SK-N-SH (cell line): ENCODE results near the gene ETS1. TPM values are rescaled to one million over a fixed set of nuclear protein-coding genes. Genes with fewer than 3 reads are reported as not detected.

Experiments used
- CTCF ChIA-PET: fragments of 300-600, 350-600 bp; formaldehyde crosslinking; extraction: SDS; loops from one replicate; lab custom pipeline; 2021; lab: Yijun Ruan, JAX
- POLR2A ChIA-PET: fragments of 350-600 bp; sonication (Branson Sonifier 250); formaldehyde crosslinking; extraction: SDS; loops from one replicate; lab custom pipeline; 2020; ENCODE audit warnings: antibody characterized with exemption, inconsistent platforms; lab: Yijun Ruan, JAX
- DNase-seq: peaks from one replicate; pipeline ENCODE4 v3.0.0; 2012
- H2AFZ ChIP-seq: fragments of 200-600 bp; sonication (generic); 2 replicates; pipeline ENCODE4 v1.8.1; 2016; ENCODE audit warnings: antibody characterized with exemption, mild to moderate bottlenecking, low read depth
- H3F3A ChIP-seq: fragments of 200-600 bp; sonication (generic); replicated peaks from 2 replicates; pipeline ENCODE3; 2016; ENCODE audit warnings: antibody characterized with exemption, mild to moderate bottlenecking; ENCODE audit not compliant: insufficient read depth
- H3K27ac ChIP-seq, 2 experiments: fragments of 200-500 bp in 1 of 2; fragments of 200-600 bp in 1 of 2; sonication (Bioruptor generic) in 1 of 2; sonication (generic), shearing (Covaris generic) in 1 of 2; 2 replicates each; pipeline versions ENCODE4 v1.5.1 to v1.6.1; 2014 to 2016; ENCODE audit warnings: low read depth in 2 of 2, inconsistent platforms in 1 of 2, low read length in 1 of 2, mild to moderate bottlenecking in 1 of 2, mixed read lengths in 1 of 2
- H3K27me3 ChIP-seq: fragments of 200-600 bp; sonication (generic), shearing (Covaris generic); 2 replicates; pipeline ENCODE4 v1.6.1; 2016; ENCODE audit warnings: mixed run types; ENCODE audit not compliant: insufficient read depth
- H3K36me3 ChIP-seq, 2 experiments: fragments of 200-500 bp in 1 of 2; fragments of 200-600 bp in 1 of 2; sonication (Bioruptor generic) in 1 of 2; sonication (generic) in 1 of 2; replicated peaks in 1 of 2; 2 replicates each; pipeline versions ENCODE3 to v1.5.1; 2014 to 2016; ENCODE audit warnings: low read length in 1 of 2, mild to moderate bottlenecking in 1 of 2; ENCODE audit not compliant: insufficient read depth in 2 of 2, control insufficient read depth in 1 of 2
- H3K4me1 ChIP-seq, 2 experiments: fragments of 200-500 bp in 1 of 2; fragments of 200-600 bp in 1 of 2; sonication (Bioruptor generic) in 1 of 2; sonication (generic), shearing (Covaris generic) in 1 of 2; 2 replicates each; pipeline versions ENCODE4 v1.5.1 to v1.6.1; 2014 to 2016; ENCODE audit warnings: low read depth in 1 of 2, low read length in 1 of 2, mixed run types in 1 of 2; ENCODE audit not compliant: insufficient read depth in 2 of 2, control insufficient read depth in 1 of 2
- H3K4me2 ChIP-seq: fragments of 200-600 bp; sonication (generic), shearing (Covaris generic); 2 replicates; pipeline ENCODE4 v1.6.1; 2017; ENCODE audit warnings: mixed run types
- H3K4me3 ChIP-seq, 2 experiments: fragments of 200-500 bp in 1 of 2; fragments of 200-600 bp in 1 of 2; sonication (Bioruptor generic) in 1 of 2; sonication (generic), shearing (Covaris generic) in 1 of 2; 2 replicates each; pipeline versions ENCODE4 v1.5.1 to v1.8.1; 2014 to 2016; ENCODE audit warnings: low read depth in 2 of 2, inconsistent platforms in 1 of 2, low read length in 1 of 2, mild to moderate bottlenecking in 1 of 2, mixed read lengths in 1 of 2, moderate library complexity in 1 of 2
- H3K79me2 ChIP-seq: fragments of 200-600 bp; sonication (generic); 2 replicates; pipeline ENCODE4 v1.8.1; 2017; ENCODE audit warnings: mild to moderate bottlenecking; ENCODE audit not compliant: insufficient read depth
- H3K9ac ChIP-seq: fragments of 200-600 bp; sonication (generic); 2 replicates; pipeline ENCODE4 v1.6.1; 2017; ENCODE audit warnings: mixed run types
- H3K9me2 ChIP-seq: fragments of 200-600 bp; sonication (generic); 2 replicates; pipeline ENCODE4 v1.6.1; 2017; ENCODE audit warnings: mixed run types
- H3K9me3 ChIP-seq: fragments of 200-600 bp; sonication (generic); 2 replicates; pipeline ENCODE4 v1.6.1; 2017; ENCODE audit warnings: mixed run types, mild to moderate bottlenecking, moderate library complexity
- H4K20me1 ChIP-seq: fragments of 200-600 bp; sonication (generic); 2 replicates; pipeline ENCODE4 v1.6.1; 2017; ENCODE audit warnings: mild to moderate bottlenecking, mixed run types; ENCODE audit not compliant: insufficient read depth
- EP300 ChIP-seq, 2 experiments: IDR thresholded peaks; 2 replicates each; pipeline versions ENCODE4 v1.4.0 to v1.6.1; 2012; ENCODE audit warnings: borderline replicate concordance in 1 of 2, low read depth in 1 of 2, low read length in 1 of 2
- EZH2phosphoT487 ChIP-seq: fragments of 200-600 bp; sonication (generic); IDR thresholded peaks from 2 replicates; pipeline ENCODE4 v1.6.1; 2017; ENCODE audit warnings: low read depth, mixed run types, mild to moderate bottlenecking, antibody characterized with exemption, moderate library complexity, borderline replicate concordance
- FOSL2 ChIP-seq: IDR thresholded peaks from 2 replicates; pipeline ENCODE4 v1.4.0; 2012; ENCODE audit warnings: low read depth, mild to moderate bottlenecking, moderate library complexity, borderline replicate concordance
- FOXJ3 ChIP-seq: sonication (generic); formaldehyde crosslinking; IDR thresholded peaks from 2 replicates; pipeline ENCODE4 v1.5.1; 2020; ENCODE audit warnings: mild to moderate bottlenecking, missing genetic modification reagents
- GABPA ChIP-seq: IDR thresholded peaks from 2 replicates; pipeline ENCODE4 v1.4.0; 2012; ENCODE audit warnings: low read depth, mild to moderate bottlenecking
- GATA2 ChIP-seq: sonication (generic); formaldehyde crosslinking; IDR thresholded peaks from 2 replicates; pipeline ENCODE4 v1.5.0; 2020; ENCODE audit warnings: mild to moderate bottlenecking, missing genetic modification reagents
- JUND ChIP-seq: IDR thresholded peaks from 2 replicates; pipeline ENCODE4 v1.4.0; 2012
- MXI1 ChIP-seq: IDR thresholded peaks from 2 replicates; pipeline ENCODE4 v1.6.1; 2012; ENCODE audit warnings: mild to moderate bottlenecking, low read depth, low read length, improper control_type of control experiment
- NFIC ChIP-seq: IDR thresholded peaks from 2 replicates; pipeline ENCODE4 v1.4.0; 2012; ENCODE audit warnings: borderline replicate concordance
- NRF1 ChIP-seq: IDR thresholded peaks from 2 replicates; pipeline ENCODE4 v1.6.1; 2012; ENCODE audit warnings: low read depth, mild to moderate bottlenecking, low read length
- POLR2AphosphoS5 ChIP-seq: IDR thresholded peaks from 2 replicates; pipeline ENCODE4 v1.6.1; 2012; ENCODE audit warnings: low read depth, low read length
- TAF1 ChIP-seq: IDR thresholded peaks from 2 replicates; pipeline ENCODE4 v1.6.1; 2012; ENCODE audit warnings: low read depth, mild to moderate bottlenecking, low read length, moderate library complexity, borderline replicate concordance
- TEAD4 ChIP-seq: IDR thresholded peaks from 2 replicates; pipeline ENCODE4 v1.4.0; 2012; ENCODE audit warnings: mild to moderate bottlenecking, borderline replicate concordance; ENCODE audit not compliant: insufficient read depth
- USF1 ChIP-seq: IDR thresholded peaks from 2 replicates; pipeline ENCODE4 v1.4.0; 2012; ENCODE audit warnings: low read depth, borderline replicate concordance
- USF2 ChIP-seq: fragments of 150-350 bp; IDR thresholded peaks from 2 replicates; pipeline ENCODE4 v1.6.1; 2017; ENCODE audit warnings: antibody characterized with exemption, low read length, low read depth, borderline replicate concordance
- WGBS: methylation state at CpG from one replicate; pipeline ENCODE4 v1.1.6; 2017; ENCODE audit warnings: low lambda C conversion rate; 5-methylcytosine and 5-hydroxymethylcytosine counted together
- polyA plus RNA-seq, 3 experiments: library from polyadenylated mRNA; depleted of rRNA; stranded (reverse); fragments of >200 nt; gene quantifications; 2 replicates each; pipeline ENCODE4 v1.2.3, GENCODE V29; 2012
- TF ChIP-seq, protein P1 (sequence below): fragments of 200-600 bp; sonication (generic); IDR thresholded peaks from 2 replicates; pipeline ENCODE4 v1.6.1; 2017; ENCODE audit warnings: antibody characterized with exemption, mild to moderate bottlenecking, moderate library complexity
- TF ChIP-seq, protein P2 (sequence below): fragments of 150-350 bp; IDR thresholded peaks from 2 replicates; pipeline ENCODE4 v1.6.1; 2016; ENCODE audit warnings: mild to moderate bottlenecking, low read depth, low read length

The ETS1 gene
- polyA plus RNA-seq, 1 of the 3 experiments (the other 2 are of a cell fraction) = 14.5 TPM

- TF ChIP-seq USF2 (no peak), FOSL2 (no peak), TEAD4 (no peak)
- TF ChIP-seq, protein P1, sequence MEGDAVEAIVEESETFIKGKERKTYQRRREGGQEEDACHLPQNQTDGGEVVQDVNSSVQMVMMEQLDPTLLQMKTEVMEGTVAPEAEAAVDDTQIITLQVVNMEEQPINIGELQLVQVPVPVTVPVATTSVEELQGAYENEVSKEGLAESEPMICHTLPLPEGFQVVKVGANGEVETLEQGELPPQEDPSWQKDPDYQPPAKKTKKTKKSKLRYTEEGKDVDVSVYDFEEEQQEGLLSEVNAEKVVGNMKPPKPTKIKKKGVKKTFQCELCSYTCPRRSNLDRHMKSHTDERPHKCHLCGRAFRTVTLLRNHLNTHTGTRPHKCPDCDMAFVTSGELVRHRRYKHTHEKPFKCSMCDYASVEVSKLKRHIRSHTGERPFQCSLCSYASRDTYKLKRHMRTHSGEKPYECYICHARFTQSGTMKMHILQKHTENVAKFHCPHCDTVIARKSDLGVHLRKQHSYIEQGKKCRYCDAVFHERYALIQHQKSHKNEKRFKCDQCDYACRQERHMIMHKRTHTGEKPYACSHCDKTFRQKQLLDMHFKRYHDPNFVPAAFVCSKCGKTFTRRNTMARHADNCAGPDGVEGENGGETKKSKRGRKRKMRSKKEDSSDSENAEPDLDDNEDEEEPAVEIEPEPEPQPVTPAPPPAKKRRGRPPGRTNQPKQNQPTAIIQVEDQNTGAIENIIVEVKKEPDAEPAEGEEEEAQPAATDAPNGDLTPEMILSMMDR = no peak
These were observed 86.3 kb downstream of the ETS1 start (continued) for GRCh38 chr11:128501008-128501407.

- H3K4me1 ChIP-seq = peaks cover 47 to 75% of the 10 kb centered on the region in 2 experiments
- ChIA-PET CTCF (interaction anchor here (1.1 kb wide), 1 partner anchor 343 kb away, joined by 3 read pairs; no protein-coding TSS in a partner anchor), POLR2A (no interaction called here)
- no peaks in the 10 kb centered on the region for H3K9me3 ChIP-seq
- H3K27ac ChIP-seq = peak overlapping the region in 1 of 2 experiments; percentile 100; a peak in 3 of 4 replicates
- 0 out of 2 replicates have a peak overlapping the region, but pooled peaks have one; percentile 5 for H3K4me2 ChIP-seq
- no peak overlapping the region for H3K4me3 ChIP-seq
- H4K20me1 ChIP-seq = no peaks in the 10 kb centered on the region; the same call in 1 of the 2 replicates
- TF ChIP-seq EP300 (IDR thresholded peaks at IDR 0.05; ENCODE audit: borderline replicate concordance in 1 of 2, low read depth in 1 of 2, low read length in 1 of 2) (no peak), MXI1 (no peak), NRF1 (no peak), POLR2AphosphoS5 (no peak)
- no peak overlapping the region; the same call in 1 of the 2 replicates for H3K9ac ChIP-seq
- H2AFZ ChIP-seq = no peak overlapping the region
- H3K36me3 ChIP-seq = peaks cover 0 to 2% of the 10 kb centered on the region in 2 experiments
- peaks cover 60% of the 10 kb centered on the region for H3F3A ChIP-seq
- no peak for DNase-seq
- no peaks in the 10 kb centered on the region for H3K27me3 ChIP-seq
- H3K79me2 ChIP-seq = peaks cover 89% of the 10 kb centered on the region
- no peaks in the 10 kb centered on the region for H3K9me2 ChIP-seq
- 93% methylated on average over 5 of the region's 5 CpGs for WGBS
These were observed 86.9 kb downstream of the ETS1 start for GRCh38 chr11:128500493-128500892.

GRCh38 chr11:128499613-128500253 is 87.6 kb downstream of the ETS1 start:
- no peak for DNase-seq
- Histone ChIP-seq H2AFZ (no peak overlapping the region), H3K36me3 (no peaks in the 10 kb centered on the region), H3K27ac (peak overlapping the region in 1 of 2 experiments; percentile 100; a peak in 2 of 4 replicates), H3F3A (peaks cover 66% of the 10 kb centered on the region), H3K27me3 (no peaks in the 10 kb centered on the region), H3K4me3 (no peak overlapping the region), H4K20me1 (no peaks in the 10 kb centered on the region; the same call in 1 of the 2 replicates), H3K4me1 (peaks cover 43 to 77% of the 10 kb centered on the region in 2 experiments), H3K9me3 (no peaks in the 10 kb centered on the region), H3K9me2 (no peaks in the 10 kb centered on the region), H3K9ac (peak overlapping the region; percentile 89; the same call in 1 of the 2 replicates), H3K4me2 (peak overlapping the region; percentile 83; the same call in 1 of the 2 replicates), H3K79me2 (peaks cover 89% of the 10 kb centered on the region)
- WGBS = 87% methylated on average over 13 of the region's 13 CpGs
- POLR2A ChIA-PET = no interaction called here
- CTCF ChIA-PET = interaction anchor here (1.1 kb wide), 1 partner anchor 342 kb away, joined by 3 read pairs; no protein-coding TSS in a partner anchor
- TF ChIP-seq POLR2AphosphoS5 (no peak), JUND (no peak), FOSL2 (no peak), USF1 (no peak), NRF1 (no peak), EZH2phosphoT487 (no peak), MXI1 (no peak), EP300 (IDR thresholded peaks at IDR 0.05; ENCODE audit: borderline replicate concordance in 1 of 2, low read depth in 1 of 2, low read length in 1 of 2) (no peak), GABPA (no peak), USF2 (no peak), TEAD4 (no peak), GATA2 (CRISPR knock-in tag) (no peak), NFIC (no peak), TAF1 (no peak), FOXJ3 (CRISPR knock-in tag) (no peak)
- TF ChIP-seq, protein P2, sequence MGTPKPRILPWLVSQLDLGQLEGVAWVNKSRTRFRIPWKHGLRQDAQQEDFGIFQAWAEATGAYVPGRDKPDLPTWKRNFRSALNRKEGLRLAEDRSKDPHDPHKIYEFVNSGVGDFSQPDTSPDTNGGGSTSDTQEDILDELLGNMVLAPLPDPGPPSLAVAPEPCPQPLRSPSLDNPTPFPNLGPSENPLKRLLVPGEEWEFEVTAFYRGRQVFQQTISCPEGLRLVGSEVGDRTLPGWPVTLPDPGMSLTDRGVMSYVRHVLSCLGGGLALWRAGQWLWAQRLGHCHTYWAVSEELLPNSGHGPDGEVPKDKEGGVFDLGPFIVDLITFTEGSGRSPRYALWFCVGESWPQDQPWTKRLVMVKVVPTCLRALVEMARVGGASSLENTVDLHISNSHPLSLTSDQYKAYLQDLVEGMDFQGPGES = no peak
